HEK293 (cell line): Measurements from ENCODE around the gene SPESP1.

Source experiments
- CTCF ChIA-PET: fragments of 350-600 bp; formaldehyde crosslinking; extraction: SDS; loops from one replicate; lab custom pipeline; 2021; ENCODE audit warnings: antibody characterized with exemption; lab: Yijun Ruan, JAX
- POLR2A ChIA-PET: fragments of 300-600 bp; formaldehyde crosslinking; extraction: SDS; loops from one replicate; lab custom pipeline; 2020; ENCODE audit warnings: antibody characterized with exemption, inconsistent platforms; lab: Yijun Ruan, JAX
- H3K27ac ChIP-seq: fragments of 200-500 bp; sonication (Bioruptor generic); 2 replicates; pipeline ENCODE4 v1.5.1; 2014; ENCODE audit warnings: low read depth, low read length, control low read depth, inconsistent platforms; ENCODE audit errors: extremely low read depth
- H3K36me3 ChIP-seq, 2 experiments: fragments of 200-500 bp in 1 of 2; sonication (Bioruptor generic) in 1 of 2; 1 replicate in 1 of 2; 2 replicates in 1 of 2; pipeline ENCODE4 v1.5.1; 2014 to 2017; ENCODE audit warnings: inconsistent platforms in 2 of 2, low read length in 2 of 2; ENCODE audit not compliant: control insufficient read depth in 2 of 2, insufficient read depth in 1 of 2
- H3K4me1 ChIP-seq: fragments of 200-500 bp; sonication (Bioruptor generic); 2 replicates; pipeline ENCODE4 v1.5.1; 2014; ENCODE audit warnings: mild to moderate bottlenecking, low read length, inconsistent platforms; ENCODE audit not compliant: control insufficient read depth, insufficient read depth
- H3K4me3 ChIP-seq: 2 replicates; pipeline ENCODE4 v1.5.1; 2011; ENCODE audit warnings: low read depth, mild to moderate bottlenecking, control low read depth, low read length, moderate library complexity
- H3K9me3 ChIP-seq: fragments of 200-500 bp; sonication (Bioruptor generic); 2 replicates; pipeline ENCODE4 v1.5.1; 2014; ENCODE audit warnings: low read depth, low read length, inconsistent platforms; ENCODE audit not compliant: control insufficient read depth, insufficient read depth
- GFI1B ChIP-seq: fragments of 450-650 bp; formaldehyde crosslinking; IDR thresholded peaks from 2 replicates; pipeline ENCODE4 v1.5.1; 2016; ENCODE audit warnings: missing biosample characterization, missing genetic modification characterization
- GLI4 ChIP-seq: fragments of 450-650 bp; formaldehyde crosslinking; IDR thresholded peaks from 2 replicates; pipeline ENCODE4 v1.5.1; 2016; ENCODE audit warnings: missing biosample characterization, missing genetic modification characterization
- HOXC10 ChIP-seq: sonication (generic); formaldehyde crosslinking; IDR thresholded peaks from 2 replicates; pipeline ENCODE4 v1.8.1; 2023; ENCODE audit warnings: mild to moderate bottlenecking, missing genetic modification reagents
- KLF9 ChIP-seq: fragments of 450-650 bp; formaldehyde crosslinking; IDR thresholded peaks from 2 replicates; pipeline ENCODE4 v1.5.1; 2016; ENCODE audit warnings: missing biosample characterization, missing genetic modification characterization, low read depth
- PRDM1 ChIP-seq: fragments of 450-650 bp; formaldehyde crosslinking; IDR thresholded peaks from 2 replicates; pipeline ENCODE4; 2016; ENCODE audit warnings: missing biosample characterization, missing genetic modification characterization
- SCRT2 ChIP-seq: fragments of 450-650 bp; formaldehyde crosslinking; IDR thresholded peaks from 2 replicates; pipeline ENCODE4 v1.5.1; 2016; ENCODE audit warnings: missing biosample characterization, missing genetic modification characterization
- SP7 ChIP-seq: fragments of 450-650 bp; formaldehyde crosslinking; IDR thresholded peaks from 2 replicates; pipeline ENCODE4 v1.5.1; 2016; ENCODE audit warnings: missing biosample characterization, missing genetic modification characterization
- TCF7L2 ChIP-seq: IDR thresholded peaks from 2 replicates; pipeline ENCODE4 v1.6.1; 2011; ENCODE audit warnings: low read depth, mild to moderate bottlenecking, inconsistent platforms, low read length, moderate library complexity, borderline replicate concordance
- ZBTB7A ChIP-seq: fragments of 450-650 bp; formaldehyde crosslinking; IDR thresholded peaks from 2 replicates; pipeline ENCODE4 v1.5.1; 2016; ENCODE audit warnings: low read depth, missing biosample characterization, missing genetic modification characterization
- ZFHX2 ChIP-seq: fragments of 450-650 bp; formaldehyde crosslinking; conservative IDR thresholded peaks from 2 replicates; pipeline ENCODE4 v1.5.1; 2016; ENCODE audit warnings: missing biosample characterization, missing genetic modification characterization
- ZNF112 ChIP-seq: fragments of 450-650 bp; formaldehyde crosslinking; IDR thresholded peaks from 2 replicates; pipeline ENCODE4 v1.5.0; 2017; ENCODE audit warnings: missing biosample characterization, missing genetic modification characterization
- ZNF114 ChIP-seq: fragments of 450-650 bp; formaldehyde crosslinking; IDR thresholded peaks from 2 replicates; pipeline ENCODE4 v1.5.0; 2017; ENCODE audit warnings: missing biosample characterization, missing genetic modification characterization
- ZNF133 ChIP-seq: fragments of 450-650 bp; formaldehyde crosslinking; IDR thresholded peaks from 2 replicates; pipeline ENCODE4 v1.5.1; 2016; ENCODE audit warnings: missing biosample characterization, missing genetic modification characterization
- ZNF169 ChIP-seq: fragments of 450-650 bp; formaldehyde crosslinking; IDR thresholded peaks from 2 replicates; pipeline ENCODE4 v1.5.1; 2016; ENCODE audit warnings: missing biosample characterization, missing genetic modification characterization
- ZNF23 ChIP-seq: fragments of 450-650 bp; formaldehyde crosslinking; IDR thresholded peaks from 2 replicates; pipeline ENCODE4 v1.5.1; 2016; ENCODE audit warnings: missing biosample characterization, missing genetic modification characterization, borderline replicate concordance
- ZNF302 ChIP-seq: fragments of 450-650 bp; formaldehyde crosslinking; IDR thresholded peaks from 2 replicates; pipeline ENCODE4 v1.5.1; 2016; ENCODE audit warnings: missing biosample characterization, missing genetic modification characterization, low read depth
- ZNF324 ChIP-seq: fragments of 450-650 bp; formaldehyde crosslinking; IDR thresholded peaks from 2 replicates; pipeline ENCODE4 v1.5.1; 2016; ENCODE audit warnings: missing biosample characterization, missing genetic modification characterization
- ZNF341 ChIP-seq: fragments of 450-650 bp; formaldehyde crosslinking; IDR thresholded peaks from 2 replicates; pipeline ENCODE4; 2016; ENCODE audit warnings: low read depth, missing biosample characterization, missing genetic modification characterization
- ZNF473 ChIP-seq: fragments of 450-650 bp; formaldehyde crosslinking; IDR thresholded peaks from 2 replicates; pipeline ENCODE4 v1.5.1; 2017; ENCODE audit warnings: missing biosample characterization, missing genetic modification characterization
- ZNF529 ChIP-seq: fragments of 450-650 bp; formaldehyde crosslinking; IDR thresholded peaks from 2 replicates; pipeline ENCODE4 v1.5.1; 2017; ENCODE audit warnings: missing genetic modification characterization, missing biosample characterization; ENCODE audit not compliant: insufficient replicate concordance
- ZNF600 ChIP-seq: fragments of 450-650 bp; formaldehyde crosslinking; IDR thresholded peaks from 2 replicates; pipeline ENCODE4 v1.5.1; 2016; ENCODE audit warnings: missing biosample characterization, missing genetic modification characterization
- ZNF626 ChIP-seq: fragments of 450-650 bp; sonication (Bioruptor Pico); formaldehyde crosslinking; IDR thresholded peaks from 2 replicates; pipeline ENCODE4 v1.5.1; 2018; ENCODE audit warnings: missing biosample characterization, missing genetic modification characterization, inconsistent platforms
- ZNF664 ChIP-seq: fragments of 450-650 bp; formaldehyde crosslinking; IDR thresholded peaks from 2 replicates; pipeline ENCODE4 v1.5.1; 2016; ENCODE audit warnings: missing biosample characterization, missing genetic modification characterization
- ZNF768 ChIP-seq: fragments of 450-650 bp; formaldehyde crosslinking; IDR thresholded peaks from 2 replicates; pipeline ENCODE4 v1.5.1; 2018; ENCODE audit warnings: missing biosample characterization, mild to moderate bottlenecking, missing genetic modification characterization
- ZNF776 ChIP-seq: fragments of 450-650 bp; formaldehyde crosslinking; IDR thresholded peaks from 2 replicates; pipeline ENCODE4 v1.5.0; 2017; ENCODE audit warnings: missing biosample characterization, missing genetic modification characterization, borderline replicate concordance
- TF ChIP-seq, protein P1 (sequence below): fragments of 450-650 bp; IDR thresholded peaks from 2 replicates; pipeline ENCODE4 v1.5.1; 2018; ENCODE audit warnings: missing biosample characterization, mild to moderate bottlenecking, missing genetic modification characterization
- TF ChIP-seq, protein P2 (sequence below): fragments of 450-650 bp; formaldehyde crosslinking; IDR thresholded peaks from 2 replicates; pipeline ENCODE4; 2016; ENCODE audit warnings: missing biosample characterization, missing genetic modification characterization

SPESP1 gene

DNA sequence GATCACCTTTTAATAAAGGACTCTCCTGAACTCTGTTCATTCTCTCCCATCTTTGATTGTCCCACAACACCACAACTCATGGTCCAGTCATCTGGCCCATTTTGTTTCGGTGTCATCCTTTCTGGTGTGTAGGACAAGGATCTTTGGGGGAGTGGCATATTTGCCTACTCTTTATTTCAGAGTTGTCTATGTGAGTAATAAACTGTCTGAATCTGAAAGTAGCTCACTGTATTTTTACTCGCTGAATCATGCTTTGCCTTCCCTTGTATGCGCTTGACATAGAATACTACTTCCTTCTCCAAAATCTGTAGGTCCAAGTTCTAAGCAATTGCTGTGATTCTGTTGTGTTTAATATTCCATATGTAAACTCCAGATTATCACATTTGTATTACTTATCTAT is 54.3 kb downstream of the SPESP1 start:
- H3K27ac ChIP-seq, result no peak overlapping the region
- TF ChIP-seq ZNF341 (tag by site-specific recombination) (no peak), ZNF169 (tag by site-specific recombination) (no peak), ZNF600 (tag by site-specific recombination) (no peak), TCF7L2 (no peak), GLI4 (no peak), ZNF529 (tag by site-specific recombination) (no peak), KLF9 (tag by site-specific recombination) (no peak), ZFHX2 (no peak), PRDM1 (no peak), ZNF23 (tag by site-specific recombination) (no peak), ZNF626 (tag by site-specific recombination) (no peak)
- TF ChIP-seq, protein P1, sequence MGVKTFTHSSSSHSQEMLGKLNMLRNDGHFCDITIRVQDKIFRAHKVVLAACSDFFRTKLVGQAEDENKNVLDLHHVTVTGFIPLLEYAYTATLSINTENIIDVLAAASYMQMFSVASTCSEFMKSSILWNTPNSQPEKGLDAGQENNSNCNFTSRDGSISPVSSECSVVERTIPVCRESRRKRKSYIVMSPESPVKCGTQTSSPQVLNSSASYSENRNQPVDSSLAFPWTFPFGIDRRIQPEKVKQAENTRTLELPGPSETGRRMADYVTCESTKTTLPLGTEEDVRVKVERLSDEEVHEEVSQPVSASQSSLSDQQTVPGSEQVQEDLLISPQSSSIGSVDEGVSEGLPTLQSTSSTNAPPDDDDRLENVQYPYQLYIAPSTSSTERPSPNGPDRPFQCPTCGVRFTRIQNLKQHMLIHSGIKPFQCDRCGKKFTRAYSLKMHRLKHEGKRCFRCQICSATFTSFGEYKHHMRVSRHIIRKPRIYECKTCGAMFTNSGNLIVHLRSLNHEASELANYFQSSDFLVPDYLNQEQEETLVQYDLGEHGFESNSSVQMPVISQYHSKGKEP, result no peak
- TF ChIP-seq, protein P2, sequence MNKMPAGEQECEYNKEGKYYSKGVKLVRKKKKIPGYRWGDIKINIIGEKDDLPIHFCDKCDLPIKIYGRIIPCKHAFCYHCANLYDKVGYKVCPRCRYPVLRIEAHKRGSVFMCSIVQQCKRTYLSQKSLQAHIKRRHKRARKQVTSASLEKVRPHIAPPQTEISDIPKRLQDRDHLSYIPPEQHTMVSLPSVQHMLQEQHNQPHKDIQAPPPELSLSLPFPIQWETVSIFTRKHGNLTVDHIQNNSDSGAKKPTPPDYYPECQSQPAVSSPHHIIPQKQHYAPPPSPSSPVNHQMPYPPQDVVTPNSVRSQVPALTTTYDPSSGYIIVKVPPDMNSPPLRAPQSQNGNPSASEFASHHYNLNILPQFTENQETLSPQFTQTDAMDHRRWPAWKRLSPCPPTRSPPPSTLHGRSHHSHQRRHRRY (tag by site-specific recombination), result no peak
- no peaks in the 10 kb centered on the region for H3K36me3 ChIP-seq
- H3K9me3 ChIP-seq, result no peaks in the 10 kb centered on the region
- POLR2A ChIA-PET, result no interaction called here
- CTCF ChIA-PET, result interaction anchor here (0.7 to 1.6 kb wide), 2 partner anchors 11 to 74 kb away, joined by 4 to 6 read pairs; no protein-coding TSS in a partner anchor
- no peaks in the 10 kb centered on the region for H3K4me1 ChIP-seq
- no peak overlapping the region for H3K4me3 ChIP-seq

DNA sequence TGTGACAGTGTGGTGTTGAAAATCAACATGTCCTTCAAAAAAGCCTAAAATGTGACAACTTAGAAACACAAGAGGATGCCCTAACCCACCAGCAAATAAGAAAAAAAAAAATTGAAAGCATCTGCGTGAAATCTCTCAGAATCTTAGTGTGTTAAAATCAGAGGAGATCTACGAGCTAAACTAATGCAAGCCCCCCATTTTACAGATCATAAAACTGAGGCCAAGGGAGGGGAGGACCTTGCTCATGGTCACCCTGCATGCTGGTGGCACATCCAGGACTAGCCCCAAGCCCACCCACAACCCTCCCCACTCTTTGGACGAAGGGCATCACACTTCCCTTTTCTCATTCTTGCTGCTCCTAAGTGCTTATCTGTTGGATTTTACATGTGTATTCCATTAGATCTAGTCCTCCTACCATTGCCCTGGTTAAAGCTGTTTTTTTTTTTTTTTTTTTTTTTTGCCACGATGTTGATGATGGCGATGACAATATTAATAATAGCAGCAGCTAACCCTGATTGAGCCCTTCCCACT is 55.1 kb downstream of the SPESP1 start:
- H3K36me3 ChIP-seq, result no peaks in the 10 kb centered on the region
- TF ChIP-seq ZNF664 (no peak), ZNF768 (no peak), ZNF114 (no peak), GFI1B (tag by site-specific recombination) (no peak), ZNF302 (tag by site-specific recombination) (no peak), ZNF324 (tag by site-specific recombination) (no peak), ZNF473 (tag by site-specific recombination) (no peak), ZNF776 (tag by site-specific recombination) (no peak), ZNF600 (tag by site-specific recombination) (no peak), TCF7L2 (no peak), HOXC10 (CRISPR knock-in tag) (no peak)
- no peaks in the 10 kb centered on the region for H3K9me3 ChIP-seq
- CTCF ChIA-PET, result interaction anchor here (0.7 to 1.6 kb wide), 2 partner anchors 16 to 74 kb away, joined by 4 to 6 read pairs; no protein-coding TSS in a partner anchor
- no peak overlapping the region for H3K27ac ChIP-seq
- POLR2A ChIA-PET, result no interaction called here
- no peak overlapping the region for H3K4me3 ChIP-seq
- no peaks in the 10 kb centered on the region for H3K4me1 ChIP-seq

DNA sequence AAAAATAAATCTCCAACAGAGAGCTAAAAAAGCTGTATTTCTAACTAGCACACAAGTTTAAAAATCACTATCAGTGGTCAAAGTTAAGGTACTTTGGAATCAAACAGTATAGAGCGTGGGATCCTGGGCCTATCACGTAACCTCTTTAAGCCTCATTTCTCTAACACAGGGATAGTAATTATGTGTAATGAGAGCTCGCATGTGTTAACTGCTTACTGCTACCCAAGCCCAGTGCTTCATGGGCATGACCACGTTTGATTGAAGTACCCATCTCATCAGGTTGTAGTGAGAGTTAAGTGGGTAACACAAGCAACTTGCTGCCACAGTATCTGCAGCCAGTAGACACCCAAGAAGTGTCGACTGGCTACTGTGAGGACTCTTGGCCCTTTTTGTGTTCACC is 56.0 kb downstream of the SPESP1 start:
- no peak overlapping the region for H3K27ac ChIP-seq
- CTCF ChIA-PET, result interaction anchor here (0.9 kb wide), 1 partner anchor 72 kb away, joined by 3 read pairs; no protein-coding TSS in a partner anchor
- no peak for TF ChIP-seq ZNF133 (tag by site-specific recombination)
- no peak for TF ChIP-seq ZNF302 (tag by site-specific recombination)
- TF ChIP-seq ZNF112, result no peak
- TF ChIP-seq SP7 (tag by site-specific recombination), result peak; percentile 62
- TF ChIP-seq SCRT2 (tag by site-specific recombination), result no peak
- no peak for TF ChIP-seq ZBTB7A (tag by site-specific recombination)
- TF ChIP-seq, all 188 proteins: peak for 1
- Histone ChIP-seq H3K4me3 (no peak overlapping the region), H3K9me3 (no peaks in the 10 kb centered on the region), H3K4me1 (peaks cover 3% of the 10 kb centered on the region; the same call in 1 of the 2 replicates), H3K36me3 (no peaks in the 10 kb centered on the region)
- POLR2A ChIA-PET, result no interaction called here
